Left lung (tissue), 14 donors: ENCODE data around the gene PCSK1. TPM values are rescaled to one million over a fixed set of nuclear protein-coding genes. Genes with fewer than 3 reads are reported as not detected.

Experiments
- ATAC-seq: fragments of 200-7000 bp; cut with Tn5 transposase; one replicate; pipeline ENCODE4 v1.9.1; 2020; ENCODE audit warnings: moderate library complexity
- DNase-seq, 4 donors: peaks; one replicate each; pipeline ENCODE4 v3.0.0-alpha.2; 2013 to 2020
- H3K27ac ChIP-seq, 2 donors: fragments of 200-600 bp; sonication (generic) in 1 of 2; one replicate each; pipeline versions ENCODE4 v1.5.0 to v1.8.0; 2020 to 2021
- H3K27me3 ChIP-seq, 2 donors: fragments of 200-600 bp; sonication (generic) in 1 of 2; one replicate each; pipeline versions ENCODE4 v1.5.0 to v1.8.0; 2020 to 2021
- H3K36me3 ChIP-seq, 2 donors: fragments of 200-600 bp; sonication (generic) in 1 of 2; one replicate each; pipeline versions ENCODE4 v1.5.0 to v1.8.0; 2020 to 2021
- H3K4me1 ChIP-seq, 2 donors: fragments of 200-600 bp; one replicate each; pipeline ENCODE4 v1.8.0; 2021
- H3K4me3 ChIP-seq, 2 donors: fragments of 200-600 bp; sonication (generic) in 1 of 2; one replicate each; pipeline versions ENCODE4 v1.5.0 to v1.8.0; 2020 to 2021; ENCODE audit warnings: mild to moderate bottlenecking in 1 of 2
- H3K9me3 ChIP-seq, 2 donors: fragments of 200-600 bp; sonication (generic) in 1 of 2; one replicate each; pipeline versions ENCODE4 v1.5.0 to v1.8.0; 2020 to 2021
- CTCF ChIP-seq, 2 donors: fragments of 200-600 bp; sonication (generic) in 1 of 2; IDR thresholded peaks; one replicate each; pipeline versions ENCODE4 v1.5.0 to v1.8.0; 2021; ENCODE audit warnings: antibody characterized with exemption in 2 of 2
- intact Hi-C, 2 donors: fragments of 100-400 bp; cut with DNase I; formaldehyde crosslinking; loops; one replicate each; pipeline versions ENCODE4 v1.11.2 to v1.14.2; 2022
- long read RNA-seq, 12 donors: library from polyadenylated mRNA in 2 of 12; unstranded in 2 of 12; transcript quantifications; one replicate each; pipeline ENCODE4 v2.0.0 and lab custom pipeline, GENCODE V29; 2019 to 2026
- polyA plus RNA-seq, 6 donors: library from polyadenylated mRNA; unstranded; fragments of 120-200 nt; gene quantifications; one replicate each; pipeline ENCODE4 v1.2.1, GENCODE V29; 2013; ENCODE audit not compliant: insufficient read length in 6 of 6
- total RNA-seq, 2 donors: library from RNA; stranded (reverse); fragmentation: NEBNext Ultra II Directional; extraction: Animal tissue kit (Norgen Biotek cat#: 25700); gene quantifications; one replicate each; pipeline ENCODE4 v1.2.1, GENCODE V29; 2021
- donor health status: DM: no; HTN: yes; CAD: no.
- donor health status: DM: no; HTN: no; CAD: no.

PCSK1 gene
- total RNA-seq (under 1 TPM; 0.15 to 0.47 TPM), polyA plus RNA-seq (under 1 TPM; 0.26 to 0.93 (median 0.58) TPM)
- long read RNA-seq, donor 1 = 0 reads
- long read RNA-seq, donor 2 = 0 reads
- long read RNA-seq, donor 3 = 0 reads
- long read RNA-seq, donor 4 = 0 reads
- long read RNA-seq, donor 5 = 0 reads
- long read RNA-seq, donor 6 = 0 reads
- long read RNA-seq, donor 7 = 0 reads
- long read RNA-seq, donor 8 = 0 reads
- long read RNA-seq, donor 9 = 0 reads
- long read RNA-seq, donor 10 = 0 reads
- long read RNA-seq, donor 11, full-length matches to known transcripts = 1 of 1 reads
- long read RNA-seq, donor 11, partial matches to known transcripts = 0 of 1 reads
- long read RNA-seq, donor 11, other reads (novel, unspliced or antisense) = 0 of 1 reads
- long read RNA-seq, donor 12 = 0 reads

DNA sequence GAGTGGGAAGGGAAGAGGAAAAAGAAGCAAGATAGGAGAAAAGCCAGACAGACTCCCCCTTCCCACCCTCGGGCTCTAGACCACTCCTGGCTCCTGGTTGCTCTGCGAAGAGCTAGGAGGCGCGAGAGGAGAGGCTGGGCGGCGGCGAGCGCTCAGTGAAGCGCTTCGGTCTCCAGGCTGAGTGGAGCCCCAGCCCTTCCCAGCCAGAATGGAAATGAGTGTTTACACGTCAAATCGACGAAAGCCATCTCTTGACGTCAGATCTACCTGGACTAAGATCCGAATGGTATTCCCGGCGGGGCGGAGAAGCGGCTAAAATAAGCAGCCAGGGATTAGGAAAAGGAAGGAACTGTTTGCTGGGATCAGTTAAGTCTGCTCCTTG, at the start of gene PCSK1:
TSS of gene PCSK1 (minus strand) at position 183 of the 382 bp plus-strand sequence. CDS start 206 bp downstream, outside the sequence.
- peaks cover 44 to 78% of the 10 kb centered on the region in 2 donors for H3K27me3 ChIP-seq
- no peak within 1 kb of the TSS for H3K27ac ChIP-seq
- DNase-seq (no peak), ATAC-seq (peak; percentile 27)
- no peak within 1 kb of the TSS for H3K4me3 ChIP-seq
- no peaks in the 10 kb centered on the region for H3K36me3 ChIP-seq
- intact Hi-C loops = no loop called here
- H3K9me3 ChIP-seq = no peaks in the 10 kb centered on the region
- peaks cover 7 to 10% of the 10 kb centered on the region in 2 donors for H3K4me1 ChIP-seq
- TF ChIP-seq CTCF (IDR thresholded peaks at IDR 0.05) = no peak

- Histone ChIP-seq H3K27me3 (no peaks in the 10 kb centered on the region), H3K9me3 (no peaks in the 10 kb centered on the region), H3K4me1 (no peaks in the 10 kb centered on the region), H3K4me3 (no peak overlapping the region), H3K36me3 (no peaks in the 10 kb centered on the region), H3K27ac (no peak overlapping the region)
- intact Hi-C loops = no loop called here
- no peak for TF ChIP-seq CTCF (IDR thresholded peaks at IDR 0.05)
- DNase-seq (no peak), ATAC-seq (no peak)
Measured at GRCh38 chr5:96481867-96482266, 48.8 kb upstream of the PCSK1 start.

DNA sequence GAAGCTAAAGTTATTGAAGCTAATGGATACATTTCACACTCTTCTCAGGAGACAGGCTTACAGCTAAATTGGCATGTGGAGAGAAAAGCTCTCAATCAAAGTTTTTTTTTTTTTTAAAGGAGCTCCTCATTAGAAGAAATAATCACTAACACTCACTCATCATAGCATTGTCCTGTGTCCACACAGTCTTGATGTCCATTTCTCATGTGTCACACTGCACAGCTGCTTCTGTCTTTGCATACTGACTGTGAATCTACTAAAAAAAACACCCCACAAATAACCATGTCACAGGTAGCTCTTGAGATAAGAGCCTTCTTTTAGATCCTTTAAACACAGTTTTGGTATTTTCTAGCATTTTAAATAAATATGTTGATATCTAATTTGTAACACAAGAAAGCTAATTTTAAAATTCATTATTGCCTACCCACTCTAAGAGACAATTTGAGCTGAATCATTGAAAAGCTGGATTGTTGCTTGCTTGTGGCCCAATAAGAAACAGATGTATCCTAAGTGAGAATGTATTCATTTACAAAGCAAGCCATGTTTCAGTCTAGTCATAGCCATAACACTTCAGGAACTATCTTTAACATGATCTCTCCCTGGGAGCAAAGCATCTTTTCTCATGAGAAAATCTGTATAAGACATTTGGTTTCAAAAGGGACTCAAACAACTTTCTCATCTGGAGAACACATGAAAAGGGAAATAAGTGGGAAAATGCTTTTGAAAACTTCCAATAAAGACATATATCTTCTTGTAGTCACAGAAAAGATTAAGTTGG, 48.1 kb upstream of the PCSK1 start:
- intact Hi-C loops = no loop called here
- no peak for ATAC-seq

DNA sequence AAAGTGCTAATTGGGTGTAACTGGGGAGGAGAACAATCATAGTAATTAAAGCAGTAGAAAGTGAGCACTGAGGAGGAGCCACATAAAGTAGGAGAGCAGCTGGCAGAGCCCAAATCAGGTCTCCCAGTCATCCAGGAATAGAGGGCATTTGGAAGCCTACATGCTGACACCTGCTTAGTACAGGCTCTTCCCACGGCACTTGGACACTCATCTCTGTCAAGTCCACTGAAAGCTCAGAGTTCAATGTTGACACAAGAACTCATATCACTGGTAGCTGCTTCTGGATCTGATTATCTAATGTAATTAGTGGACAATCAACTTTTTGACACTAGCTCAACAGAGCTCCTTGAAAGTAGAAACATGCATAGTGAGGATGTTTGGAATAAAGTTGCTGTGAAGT, 45.9 kb upstream of the PCSK1 start:
- intact Hi-C loops = no loop called here
- Histone ChIP-seq H3K27me3 (no peaks in the 10 kb centered on the region), H3K36me3 (no peaks in the 10 kb centered on the region), H3K9me3 (no peaks in the 10 kb centered on the region), H3K4me1 (no peaks in the 10 kb centered on the region), H3K4me3 (no peak overlapping the region), H3K27ac (no peak overlapping the region)
- TF ChIP-seq CTCF (IDR thresholded peaks at IDR 0.05) = no peak
- ATAC-seq (no peak), DNase-seq (no peak)

More for the DNA sequence above, 48.1 kb upstream of the PCSK1 start:
- TF ChIP-seq CTCF (IDR thresholded peaks at IDR 0.05) = no peak
- no peak for DNase-seq
- no peak overlapping the region for H3K27ac ChIP-seq
- H3K4me1 ChIP-seq = no peaks in the 10 kb centered on the region
- H3K36me3 ChIP-seq = no peaks in the 10 kb centered on the region
- H3K9me3 ChIP-seq = no peaks in the 10 kb centered on the region
- H3K4me3 ChIP-seq = no peak overlapping the region
- no peaks in the 10 kb centered on the region for H3K27me3 ChIP-seq

DNA sequence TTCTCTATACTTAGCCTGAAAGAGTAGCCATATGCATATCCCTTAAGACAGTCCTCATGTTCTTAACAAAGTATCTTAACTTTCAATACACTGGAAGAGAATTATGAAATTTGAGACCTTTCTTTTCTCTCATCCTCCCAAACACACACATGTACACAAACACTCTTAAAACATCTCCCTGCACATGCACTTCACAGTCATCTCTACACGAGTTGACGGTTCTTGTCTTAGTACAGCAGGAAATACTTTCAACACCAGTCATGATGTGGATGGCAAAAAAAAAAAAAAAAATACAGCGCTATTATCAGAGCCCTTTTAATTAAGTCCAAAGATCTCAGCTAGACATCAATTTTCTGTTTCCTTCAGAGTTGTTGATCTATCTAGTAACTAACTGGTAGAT, 43.6 kb upstream of the PCSK1 start:
- no peaks in the 10 kb centered on the region for H3K9me3 ChIP-seq
- DNase-seq = no peak
- no peak for ATAC-seq
- H3K36me3 ChIP-seq = no peaks in the 10 kb centered on the region
- intact Hi-C loops = no loop called here
- TF ChIP-seq CTCF (IDR thresholded peaks at IDR 0.05) = no peak
- H3K4me1 ChIP-seq = no peaks in the 10 kb centered on the region
- no peak overlapping the region for H3K4me3 ChIP-seq
- no peaks in the 10 kb centered on the region for H3K27me3 ChIP-seq
- H3K27ac ChIP-seq = no peak overlapping the region
